HG02885 (cell line): ENCODE results near the gene MYBPH.

Source experiments
- ATAC-seq: cut with Tn5 transposase; IDR thresholded peaks from one replicate; pipeline ENCODE4 v1.9.1; 2021; ENCODE audit warnings: mild to moderate bottlenecking; ENCODE audit not compliant: unreplicated experiment, poor library complexity

MYBPH gene

GRCh38 chr1:203181586-203182386 is 6.2 kb upstream of the MYBPH start:
- ATAC-seq = no peak

- ATAC-seq = no peak
These were observed 5.1 kb upstream of the MYBPH start for GRCh38 chr1:203180611-203181330.

- no peak for ATAC-seq
These were observed 4.0 kb upstream of the MYBPH start for GRCh38 chr1:203179667-203180005.

DNA sequence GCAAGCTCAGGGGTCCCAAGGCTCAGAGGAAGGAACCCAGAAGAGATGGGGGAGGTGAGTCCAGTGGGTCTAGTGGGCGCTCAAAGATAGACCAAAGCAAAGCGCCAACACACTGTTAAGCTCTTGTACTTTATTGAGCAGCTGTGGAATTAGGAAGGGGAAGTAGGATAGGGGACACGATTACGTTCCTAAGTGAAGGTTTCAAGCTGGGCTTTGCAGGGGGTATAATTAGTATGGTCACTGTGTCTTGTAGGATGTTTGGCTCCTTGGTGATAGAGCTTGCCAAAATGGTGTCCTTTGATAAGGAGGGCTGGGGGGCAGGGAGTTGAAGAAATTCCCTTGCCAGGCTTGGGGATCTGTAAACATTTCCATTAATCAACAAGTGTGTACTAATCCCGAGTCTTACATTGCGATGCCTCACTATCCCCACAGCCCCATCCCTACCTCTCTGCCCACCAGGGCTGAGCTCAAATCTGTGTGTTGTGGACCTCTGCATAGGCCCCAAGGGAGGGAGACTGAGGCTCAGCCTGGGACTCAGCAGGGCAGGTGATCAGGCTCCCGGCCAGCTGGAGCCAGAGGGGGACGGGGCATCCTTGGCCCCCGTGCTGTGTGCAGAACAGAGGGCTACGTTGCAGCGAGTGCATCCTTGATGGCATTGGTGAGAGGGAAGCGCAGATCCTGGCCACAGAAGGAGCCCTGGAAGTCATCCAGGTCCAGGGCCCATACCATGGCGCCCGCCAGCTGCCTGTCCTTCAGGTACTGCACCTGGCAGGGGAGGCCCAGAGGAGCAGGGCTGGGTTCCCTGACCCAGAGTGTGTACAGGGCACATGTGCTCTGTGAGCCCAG is 3.4 kb upstream of the MYBPH start:
- ATAC-seq = no peak

DNA sequence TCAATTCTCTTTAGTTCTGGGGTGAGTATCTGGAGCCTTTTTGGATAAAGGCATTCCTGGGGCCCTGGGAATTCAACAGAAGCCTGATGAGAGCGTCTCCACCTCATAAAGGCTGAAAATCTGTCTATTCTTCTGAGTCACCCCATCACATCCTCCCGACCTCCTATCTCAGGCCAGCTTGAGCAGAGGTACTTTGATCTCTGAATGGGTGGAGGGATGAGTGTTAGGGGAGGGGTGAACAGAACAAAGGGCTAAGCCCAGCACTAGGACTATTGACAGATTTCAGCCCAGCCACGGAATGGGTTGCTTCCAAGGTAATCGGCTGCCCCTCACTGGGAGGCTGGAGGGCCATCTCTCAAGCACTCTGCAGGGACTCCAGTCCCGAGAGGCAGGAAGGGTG is 2.5 kb upstream of the MYBPH start:
- no peak for ATAC-seq

DNA sequence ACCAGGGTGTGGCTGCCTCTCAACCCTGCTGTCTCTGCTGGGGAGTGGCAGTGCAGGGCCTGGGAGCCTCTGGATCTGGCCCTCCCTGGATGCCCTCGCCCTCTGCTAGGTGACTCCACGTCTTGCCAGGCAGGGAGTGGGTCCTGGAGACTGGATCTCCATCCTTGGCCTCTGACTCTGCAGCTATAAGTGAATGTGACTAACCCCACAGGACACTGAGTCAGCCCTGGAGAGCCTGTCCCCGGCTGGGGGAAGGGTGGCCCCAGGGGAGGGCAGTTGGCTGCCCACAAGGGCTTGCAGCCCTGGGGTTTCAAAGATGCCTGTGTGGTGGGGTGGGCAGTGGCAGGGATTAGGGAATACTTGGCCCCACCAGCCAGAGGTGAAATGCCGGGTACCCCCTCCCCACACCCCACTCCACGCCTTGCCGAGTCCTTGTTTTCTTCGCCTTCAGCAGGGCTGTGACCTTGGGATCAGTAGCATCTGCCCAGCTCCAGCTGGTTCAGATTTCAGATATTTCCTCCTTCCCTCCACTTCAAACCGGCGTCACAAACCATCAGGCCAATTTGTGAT is 1.9 kb upstream of the MYBPH start:
- ATAC-seq = no peak

DNA sequence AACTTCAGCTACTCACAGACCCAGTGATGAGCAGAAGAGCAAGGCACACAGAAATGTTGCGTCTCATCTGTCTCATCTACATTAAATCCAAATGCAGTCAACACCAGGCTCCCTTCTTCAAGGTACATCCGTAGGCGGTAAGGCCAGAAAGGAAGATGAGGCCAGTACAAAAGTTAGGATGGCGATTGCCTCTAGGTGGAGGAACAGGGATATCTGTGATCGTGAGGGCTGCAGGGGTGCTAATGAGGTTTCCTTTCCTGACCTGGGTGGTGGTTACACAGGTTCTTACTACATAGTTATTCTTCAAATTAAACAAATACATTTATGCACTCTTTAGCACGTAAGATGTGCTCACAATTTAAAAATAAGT is 1.4 kb upstream of the MYBPH start:
- no peak for ATAC-seq

DNA sequence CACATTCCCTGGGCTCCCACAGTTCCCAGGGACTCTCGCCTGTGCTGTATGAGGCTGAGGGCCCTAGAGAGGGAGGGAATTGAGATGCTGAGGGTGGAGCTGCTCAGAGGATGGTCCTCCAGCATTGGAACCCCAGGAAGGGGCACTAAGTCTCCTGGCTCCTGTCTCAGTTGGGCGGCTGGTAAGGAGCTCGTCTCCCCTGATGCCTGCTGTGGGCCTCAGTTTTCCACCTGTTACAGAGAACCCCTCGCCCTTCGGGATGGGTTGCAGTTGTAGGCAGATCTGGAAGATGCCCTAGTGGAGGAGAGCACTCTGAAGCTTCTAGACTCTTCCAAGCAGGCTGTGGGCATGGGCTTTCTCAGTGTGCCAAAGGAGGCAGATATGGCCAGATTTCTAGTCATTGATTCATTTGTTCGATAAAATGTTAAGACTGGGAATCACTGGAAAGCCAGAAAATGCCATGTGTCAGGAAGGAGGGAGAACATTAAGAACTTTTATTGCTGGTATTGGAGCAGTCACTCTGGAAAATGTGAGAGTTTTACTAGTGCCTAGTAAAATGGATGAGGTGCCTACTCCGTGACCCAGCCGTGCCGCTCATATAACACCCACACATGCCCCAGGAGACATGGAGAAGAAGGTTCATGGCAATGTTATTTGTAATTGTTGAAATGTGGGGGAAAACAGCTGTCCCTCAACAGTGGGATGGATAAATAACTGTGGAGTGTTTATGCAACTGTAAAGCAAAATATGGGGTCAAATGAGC is 828 bp upstream of the MYBPH start:
- ATAC-seq = no peak

GRCh38 chr1:203175827-203176241 is 208 bp upstream of the MYBPH start:
- ATAC-seq = no peak

DNA sequence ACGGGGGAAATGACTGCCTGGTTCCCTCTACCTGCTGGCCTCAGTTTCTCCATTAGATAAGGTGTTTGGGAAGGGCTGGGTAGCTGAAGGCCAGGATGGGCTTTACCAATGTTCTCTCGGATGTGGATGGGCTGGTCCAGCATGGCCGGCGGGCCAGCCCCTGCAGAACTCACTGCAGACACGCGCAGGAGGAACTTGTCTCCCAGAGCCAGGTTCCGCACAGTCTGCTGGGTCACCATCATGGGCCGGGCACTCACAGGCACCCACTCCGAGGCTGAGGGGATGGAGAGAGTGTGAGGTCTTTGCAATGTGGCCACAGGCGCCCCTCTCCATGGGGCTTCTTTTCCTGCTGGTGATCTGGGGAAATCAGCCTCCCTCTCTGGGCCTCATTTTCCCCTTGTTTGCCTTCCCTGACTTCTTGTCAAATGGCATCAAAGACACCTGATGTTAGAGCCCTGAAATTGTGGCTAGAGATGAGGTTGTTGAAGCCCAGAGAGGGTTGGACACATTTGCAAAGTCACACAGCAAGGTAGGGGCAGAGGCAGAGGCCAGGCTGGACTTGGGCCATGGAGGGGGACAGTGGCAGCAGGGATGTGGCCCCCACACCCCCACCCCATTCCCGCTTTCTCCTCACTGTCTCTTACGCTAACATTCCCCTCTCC is 1.2 kb downstream of the MYBPH start:
- no peak for ATAC-seq

GRCh38 chr1:203173566-203173965 is 2.1 kb downstream of the MYBPH start:
- peak; percentile 83 for ATAC-seq

DNA sequence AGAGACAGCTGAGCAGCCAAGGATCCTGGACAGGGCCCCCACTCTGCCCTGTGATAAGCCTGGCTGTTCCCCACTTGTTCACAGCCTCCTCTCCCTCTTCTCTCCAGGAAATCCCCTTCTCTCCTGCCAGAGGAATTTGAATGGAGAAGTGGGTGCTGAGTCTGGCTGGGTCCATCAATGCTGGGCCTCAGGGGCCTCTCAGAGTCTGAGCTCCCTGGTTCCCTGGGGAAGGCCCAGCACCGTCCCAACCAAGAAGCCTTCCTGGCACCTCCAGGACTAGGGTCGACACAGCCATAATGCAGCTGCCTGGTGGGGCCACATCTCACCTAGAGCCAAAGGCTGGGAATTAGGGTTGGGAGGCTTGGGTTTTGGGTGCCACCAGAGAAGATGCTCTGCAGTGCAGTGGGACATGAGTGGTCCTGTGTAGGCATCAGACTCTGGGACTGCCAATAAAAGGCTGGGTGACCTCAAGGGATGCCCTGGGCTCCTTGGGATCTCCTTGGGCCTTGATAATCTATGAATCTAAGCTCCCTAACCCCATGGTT is 2.5 kb downstream of the MYBPH start:
- ATAC-seq = peak; percentile 5

DNA sequence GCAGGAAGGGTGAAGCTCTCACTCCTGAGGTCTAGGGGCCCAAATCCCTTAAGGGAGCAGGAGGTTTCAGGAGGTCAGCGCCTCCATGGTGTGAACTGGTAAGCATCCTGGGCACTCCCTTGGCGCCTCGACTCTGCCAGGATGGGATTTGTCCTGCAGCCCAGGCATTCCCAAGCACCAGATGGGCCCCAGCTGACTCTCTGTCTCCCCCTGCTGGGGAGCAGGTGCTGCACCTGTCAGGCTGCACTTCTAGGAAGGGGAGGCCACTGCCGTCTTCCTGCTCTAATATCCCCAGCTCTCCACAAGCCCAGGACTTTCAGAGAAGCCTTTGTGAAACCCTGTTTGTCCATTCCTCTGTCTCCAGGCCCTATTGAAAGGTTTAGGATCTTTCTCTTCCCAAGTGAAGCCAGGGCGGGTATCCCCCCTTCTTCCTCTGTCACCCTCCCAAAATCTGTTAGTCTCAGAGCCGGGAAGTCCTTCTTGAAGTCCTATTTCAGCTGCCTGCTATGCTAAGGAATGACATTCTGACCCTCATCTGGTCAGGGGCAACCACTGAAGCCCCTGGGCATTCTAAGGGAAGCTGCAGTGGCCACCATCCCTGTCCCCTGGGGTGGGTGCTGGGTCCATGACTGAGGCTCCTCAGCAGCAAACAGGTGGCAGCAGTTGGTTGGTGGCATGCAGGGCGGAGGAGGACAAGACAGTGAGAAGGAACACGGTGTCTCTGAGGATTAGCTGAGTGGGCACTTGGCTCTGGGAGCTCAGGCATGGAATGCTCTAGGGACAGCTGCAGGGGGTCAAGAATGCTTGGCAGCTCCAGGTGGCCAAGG is 3.2 kb downstream of the MYBPH start:
- ATAC-seq = no peak

GRCh38 chr1:203171341-203172183 is 4.1 kb downstream of the MYBPH start:
- no peak for ATAC-seq

- no peak for ATAC-seq
These were observed 4.8 kb downstream of the MYBPH start for GRCh38 chr1:203170625-203171330.

GRCh38 chr1:203169770-203170520 is 5.7 kb downstream of the MYBPH start:
- ATAC-seq = no peak
